Esophagus muscularis mucosa (tissue), 4 donors: Measurements from ENCODE around the gene RPH3AL. TPM values are rescaled to one million over a fixed set of nuclear protein-coding genes. Genes with fewer than 3 reads are reported as not detected.

Experiments used
- DNase-seq: peaks from one replicate; pipeline ENCODE4 v3.0.0-alpha.2; 2017; ENCODE audit errors: extremely low spot score
- H3K27ac ChIP-seq, 4 donors: fragments of 200-600 bp; sonication (generic); replicated peaks in 1 of 4; 1 replicate in 3 of 4; 2 replicates in 1 of 4; pipeline ENCODE4 v1.5.1; 2016 to 2019; ENCODE audit warnings: mild to moderate bottlenecking in 1 of 4
- H3K27me3 ChIP-seq, 4 donors: fragments of 200-600 bp; sonication (generic); one replicate each; pipeline versions ENCODE4 v1.5.1 to v1.6.0; 2016 to 2019
- H3K36me3 ChIP-seq, 4 donors: fragments of 200-600 bp; sonication (generic); one replicate each; pipeline ENCODE4 v1.5.1; 2016 to 2019
- H3K4me1 ChIP-seq, 4 donors: fragments of 200-600 bp; sonication (generic); one replicate each; pipeline ENCODE4 v1.5.1; 2016 to 2019
- H3K4me3 ChIP-seq, 4 donors: fragments of 200-600 bp; sonication (generic); 1 replicate in 2 of 4; 2 replicates in 2 of 4; pipeline ENCODE4 v1.5.1; 2016 to 2019; ENCODE audit warnings: mild to moderate bottlenecking in 4 of 4, moderate library complexity in 1 of 4
- H3K9me3 ChIP-seq, 4 donors: fragments of 200-600 bp; sonication (generic); 1 replicate in 3 of 4; 2 replicates in 1 of 4; pipeline ENCODE4 v1.5.1; 2016 to 2019
- EP300 ChIP-seq: sonication (generic); formaldehyde crosslinking; IDR thresholded peaks from one replicate; pipeline ENCODE4 v1.6.1; 2017; ENCODE audit warnings: antibody characterized with exemption
- POLR2A ChIP-seq: fragments of 450-650 bp; IDR thresholded peaks from one replicate; pipeline ENCODE4 v1.6.1; 2017; ENCODE audit warnings: antibody characterized with exemption, moderate library complexity, mild to moderate bottlenecking, low read depth
- POLR2AphosphoS5 ChIP-seq, 2 donors: sonication (generic); formaldehyde crosslinking; IDR thresholded peaks; one replicate each; pipeline ENCODE4 v1.6.1; 2017; ENCODE audit warnings: antibody characterized with exemption in 2 of 2
- WGBS: methylation state at CpG from one replicate; pipeline ENCODE4 v1.1.5; 2018; 5-methylcytosine and 5-hydroxymethylcytosine counted together
- intact Hi-C: fragments of 100-400 bp; cut with DNase I; formaldehyde crosslinking; loops from one replicate; pipeline ENCODE4 v1.15.1; 2023
- total RNA-seq, 4 donors: library from RNA; depleted of rRNA; stranded (reverse); fragments of >200 nt; gene quantifications; one replicate each; pipeline versions ENCODE4 v1.1.0 to v1.2.1, GENCODE V29; 2016
- TF ChIP-seq, protein P1 (sequence below), 3 experiments: fragments of 200-600 bp in 2 of 3; fragments of 450-650 bp in 1 of 3; sonication (generic) in 2 of 3; IDR thresholded peaks; one replicate each; pipeline ENCODE4 v1.5.1; 2017 to 2019; ENCODE audit warnings: antibody characterized with exemption in 3 of 3, mild to moderate bottlenecking in 2 of 3, moderate library complexity in 1 of 3

RPH3AL gene
- total RNA-seq, 4 donors from 2014 or later: 8.7 to 21.0 (median 14.8) TPM

DNA sequence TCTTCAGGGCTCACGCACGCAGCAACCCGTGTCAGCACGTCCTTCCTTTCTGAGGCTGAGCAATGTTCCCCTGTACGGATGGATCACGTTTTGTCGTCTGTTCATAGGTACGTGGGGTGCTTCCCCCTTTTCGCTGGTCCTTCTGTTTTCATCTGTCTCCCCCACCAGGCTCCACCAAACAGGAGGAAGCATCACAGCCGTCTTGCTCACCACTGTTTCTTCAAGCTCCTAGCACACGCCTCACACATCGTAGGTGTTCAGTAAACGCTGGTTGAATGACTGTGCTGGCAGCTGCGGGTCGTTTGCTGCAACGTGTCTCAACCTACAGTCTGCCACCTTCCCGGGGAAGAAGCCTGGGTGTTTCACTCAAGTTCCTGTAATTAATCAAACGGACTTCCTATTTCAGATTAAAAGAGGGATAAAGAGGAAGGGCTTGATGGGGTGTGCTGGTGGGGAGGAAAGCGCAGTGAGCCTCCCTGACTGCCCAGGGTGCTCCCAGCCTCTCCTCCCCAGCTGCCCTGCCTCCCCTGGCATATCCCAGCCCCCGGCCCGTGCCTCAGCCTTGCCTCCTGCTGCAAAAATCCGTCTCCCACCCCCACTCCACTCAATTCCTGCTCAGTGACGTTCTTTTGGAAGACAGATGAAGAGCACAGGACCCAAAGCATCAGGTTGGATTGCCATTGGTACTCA lies 94.4 kb downstream of the RPH3AL start:
- Histone ChIP-seq H3K4me1 (peaks cover 0 to 22% (median 5%) of the 10 kb centered on the region in 4 donors), H3K9me3 (no peaks in the 10 kb centered on the region), H3K27me3 (peaks cover 0 to 10% (median 0%) of the 10 kb centered on the region in 4 donors), H3K27ac (peak overlapping the region; percentile 13 to 55 (median 40)), H3K36me3 (no peaks in the 10 kb centered on the region), H3K4me3 (no peak overlapping the region)
- WGBS: 71% methylated on average over 23 of the region's 23 CpGs
- intact Hi-C loops: no loop called here
- TF ChIP-seq, protein P1, sequence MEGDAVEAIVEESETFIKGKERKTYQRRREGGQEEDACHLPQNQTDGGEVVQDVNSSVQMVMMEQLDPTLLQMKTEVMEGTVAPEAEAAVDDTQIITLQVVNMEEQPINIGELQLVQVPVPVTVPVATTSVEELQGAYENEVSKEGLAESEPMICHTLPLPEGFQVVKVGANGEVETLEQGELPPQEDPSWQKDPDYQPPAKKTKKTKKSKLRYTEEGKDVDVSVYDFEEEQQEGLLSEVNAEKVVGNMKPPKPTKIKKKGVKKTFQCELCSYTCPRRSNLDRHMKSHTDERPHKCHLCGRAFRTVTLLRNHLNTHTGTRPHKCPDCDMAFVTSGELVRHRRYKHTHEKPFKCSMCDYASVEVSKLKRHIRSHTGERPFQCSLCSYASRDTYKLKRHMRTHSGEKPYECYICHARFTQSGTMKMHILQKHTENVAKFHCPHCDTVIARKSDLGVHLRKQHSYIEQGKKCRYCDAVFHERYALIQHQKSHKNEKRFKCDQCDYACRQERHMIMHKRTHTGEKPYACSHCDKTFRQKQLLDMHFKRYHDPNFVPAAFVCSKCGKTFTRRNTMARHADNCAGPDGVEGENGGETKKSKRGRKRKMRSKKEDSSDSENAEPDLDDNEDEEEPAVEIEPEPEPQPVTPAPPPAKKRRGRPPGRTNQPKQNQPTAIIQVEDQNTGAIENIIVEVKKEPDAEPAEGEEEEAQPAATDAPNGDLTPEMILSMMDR (IDR thresholded peaks at IDR 0.05): no peak
- no peak for TF ChIP-seq POLR2AphosphoS5 (IDR thresholded peaks at IDR 0.05)
- TF ChIP-seq EP300: no peak
- TF ChIP-seq POLR2A: no peak
- no peak for DNase-seq

DNA sequence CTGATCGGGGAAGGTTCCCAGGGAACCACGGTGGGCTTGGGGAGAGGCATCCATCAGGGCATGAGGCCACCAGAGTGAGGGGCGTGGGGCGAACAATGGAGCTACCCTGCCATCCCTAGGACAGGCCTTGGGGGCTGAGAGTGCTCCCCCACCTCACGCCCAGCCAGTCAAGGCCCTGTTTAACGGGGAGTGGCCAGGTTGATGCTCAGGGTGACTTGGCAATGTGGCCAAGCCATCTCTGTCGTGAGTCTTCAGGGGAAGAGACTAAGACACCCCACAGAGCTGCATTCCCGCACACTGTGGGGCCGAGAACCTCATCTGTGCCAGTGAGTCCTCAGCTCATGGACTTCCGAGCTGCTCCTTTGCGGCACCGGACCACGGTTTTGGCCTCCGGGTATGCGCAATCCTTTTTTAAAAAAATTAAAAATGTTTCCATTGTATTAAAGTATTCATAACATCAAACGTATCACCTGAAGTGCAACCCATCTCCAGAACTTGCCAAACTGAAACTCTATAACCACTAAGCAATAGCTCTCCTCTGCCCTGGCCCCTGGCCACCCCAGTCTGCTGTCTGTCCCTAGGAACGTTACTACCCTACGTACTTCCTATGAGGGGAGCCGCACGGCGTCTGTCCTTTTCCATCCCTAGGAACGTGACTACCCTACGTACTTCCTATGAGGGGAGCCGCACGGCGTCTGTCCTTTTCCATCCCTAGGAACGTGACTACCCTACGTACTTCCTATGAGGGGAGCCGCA lies 99.3 kb downstream of the RPH3AL start:
- no peaks in the 10 kb centered on the region for H3K9me3 ChIP-seq
- 84% methylated on average over 21 of the region's 29 CpGs for WGBS
- H3K27ac ChIP-seq: no peak overlapping the region
- H3K4me3 ChIP-seq: no peak overlapping the region
- TF ChIP-seq EP300: no peak
- TF ChIP-seq POLR2A: no peak
- TF ChIP-seq, protein P1 (IDR thresholded peaks at IDR 0.05): no peak
- TF ChIP-seq POLR2AphosphoS5 (IDR thresholded peaks at IDR 0.05): no peak
- intact Hi-C loops: no loop called here
- no peaks in the 10 kb centered on the region for H3K36me3 ChIP-seq
- no peaks in the 10 kb centered on the region for H3K27me3 ChIP-seq
- H3K4me1 ChIP-seq: peaks cover 0 to 4% (median 0%) of the 10 kb centered on the region in 4 donors
- no peak for DNase-seq

DNA sequence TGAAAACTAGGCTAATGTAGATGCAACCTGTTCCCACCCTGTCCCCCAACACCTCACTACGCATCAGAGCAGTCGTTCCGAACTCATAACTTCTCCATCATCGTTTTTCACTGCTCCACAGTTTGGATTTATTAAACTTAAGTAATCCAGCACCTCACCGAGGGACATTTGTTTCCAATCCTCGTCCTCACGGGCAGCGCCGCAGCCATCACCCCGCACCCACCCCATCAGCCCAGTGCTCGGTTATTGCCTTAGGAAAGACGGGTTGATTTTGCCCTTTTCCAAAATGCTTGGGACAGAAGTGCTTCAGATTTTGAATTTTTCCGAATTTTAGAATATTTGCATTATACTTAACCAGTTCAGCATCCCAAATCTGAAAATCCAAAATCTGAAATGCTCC lies 100.2 kb downstream of the RPH3AL start:
- DNase-seq: no peak
- no peak overlapping the region for H3K4me3 ChIP-seq
- 84% methylated on average over 13 of the region's 13 CpGs for WGBS
- no peaks in the 10 kb centered on the region for H3K9me3 ChIP-seq
- TF ChIP-seq, protein P1 (IDR thresholded peaks at IDR 0.05): no peak
- TF ChIP-seq POLR2AphosphoS5 (IDR thresholded peaks at IDR 0.05): no peak
- TF ChIP-seq POLR2A: no peak
- TF ChIP-seq EP300: no peak
- H3K4me1 ChIP-seq: no peaks in the 10 kb centered on the region
- H3K27me3 ChIP-seq: no peaks in the 10 kb centered on the region
- intact Hi-C loops: no loop called here
- no peaks in the 10 kb centered on the region for H3K36me3 ChIP-seq
- no peak overlapping the region for H3K27ac ChIP-seq

DNA sequence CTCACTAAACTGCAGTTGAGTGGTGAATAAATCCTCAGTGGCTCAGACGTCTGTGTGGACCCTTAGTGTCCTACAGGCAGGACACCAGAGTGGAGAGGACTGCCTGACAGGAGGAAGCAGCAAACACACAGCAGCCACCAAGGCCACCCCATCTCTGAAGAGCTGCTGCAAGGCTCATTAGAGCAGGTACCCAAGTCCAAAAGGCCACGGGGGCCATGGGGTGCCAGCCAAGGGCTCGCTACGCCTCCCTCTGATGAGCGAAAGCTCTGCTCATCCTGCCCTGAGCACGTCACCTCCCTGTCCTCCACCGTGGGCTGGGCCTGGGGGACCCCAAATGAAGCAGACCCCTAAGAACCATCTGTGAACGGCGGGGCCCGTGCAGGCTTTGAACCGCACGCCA lies 101.1 kb downstream of the RPH3AL start:
- no peaks in the 10 kb centered on the region for H3K9me3 ChIP-seq
- DNase-seq: no peak
- H3K4me1 ChIP-seq: no peaks in the 10 kb centered on the region
- WGBS: 90% methylated on average over 7 of the region's 12 CpGs
- H3K27ac ChIP-seq: no peak overlapping the region
- intact Hi-C loops: no loop called here
- peaks cover 0 to 2% (median 0%) of the 10 kb centered on the region in 4 donors for H3K36me3 ChIP-seq
- no peak overlapping the region for H3K4me3 ChIP-seq
- no peak for TF ChIP-seq POLR2AphosphoS5 (IDR thresholded peaks at IDR 0.05)
- TF ChIP-seq, protein P1 (IDR thresholded peaks at IDR 0.05): no peak
- TF ChIP-seq EP300: no peak
- TF ChIP-seq POLR2A: no peak
- H3K27me3 ChIP-seq: no peaks in the 10 kb centered on the region
